Choroid plexus epithelial cell (primary cell): ENCODE data around the gene SPNS1.
A peak's percentile ranks its signal among the peaks of the same experiment; 100 is the strongest.
"Not testable (repeated sequence)": the region's sequence is repeated elsewhere in the genome, so short reads cannot be mapped to it uniquely, and the experiment has no call there.

ENCODE experiments used
- DNase-seq: peaks from one replicate; pipeline ENCODE4 v3.0.0-alpha.2; 2010; ENCODE audit warnings: low read depth
- H3K4me3 ChIP-seq: 2 replicates; pipeline ENCODE4 v1.5.1; 2011; ENCODE audit warnings: low read depth, mild to moderate bottlenecking, control low read depth, low read length, moderate library complexity
- TF ChIP-seq, protein P1 (sequence below): conservative IDR thresholded peaks from 2 replicates; pipeline ENCODE4 v1.5.1; 2011; ENCODE audit warnings: low read depth, mild to moderate bottlenecking, control low read depth, inconsistent platforms, low read length, moderate library complexity

SPNS1 gene, protein sequence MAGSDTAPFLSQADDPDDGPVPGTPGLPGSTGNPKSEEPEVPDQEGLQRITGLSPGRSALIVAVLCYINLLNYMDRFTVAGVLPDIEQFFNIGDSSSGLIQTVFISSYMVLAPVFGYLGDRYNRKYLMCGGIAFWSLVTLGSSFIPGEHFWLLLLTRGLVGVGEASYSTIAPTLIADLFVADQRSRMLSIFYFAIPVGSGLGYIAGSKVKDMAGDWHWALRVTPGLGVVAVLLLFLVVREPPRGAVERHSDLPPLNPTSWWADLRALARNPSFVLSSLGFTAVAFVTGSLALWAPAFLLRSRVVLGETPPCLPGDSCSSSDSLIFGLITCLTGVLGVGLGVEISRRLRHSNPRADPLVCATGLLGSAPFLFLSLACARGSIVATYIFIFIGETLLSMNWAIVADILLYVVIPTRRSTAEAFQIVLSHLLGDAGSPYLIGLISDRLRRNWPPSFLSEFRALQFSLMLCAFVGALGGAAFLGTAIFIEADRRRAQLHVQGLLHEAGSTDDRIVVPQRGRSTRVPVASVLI

DNA sequence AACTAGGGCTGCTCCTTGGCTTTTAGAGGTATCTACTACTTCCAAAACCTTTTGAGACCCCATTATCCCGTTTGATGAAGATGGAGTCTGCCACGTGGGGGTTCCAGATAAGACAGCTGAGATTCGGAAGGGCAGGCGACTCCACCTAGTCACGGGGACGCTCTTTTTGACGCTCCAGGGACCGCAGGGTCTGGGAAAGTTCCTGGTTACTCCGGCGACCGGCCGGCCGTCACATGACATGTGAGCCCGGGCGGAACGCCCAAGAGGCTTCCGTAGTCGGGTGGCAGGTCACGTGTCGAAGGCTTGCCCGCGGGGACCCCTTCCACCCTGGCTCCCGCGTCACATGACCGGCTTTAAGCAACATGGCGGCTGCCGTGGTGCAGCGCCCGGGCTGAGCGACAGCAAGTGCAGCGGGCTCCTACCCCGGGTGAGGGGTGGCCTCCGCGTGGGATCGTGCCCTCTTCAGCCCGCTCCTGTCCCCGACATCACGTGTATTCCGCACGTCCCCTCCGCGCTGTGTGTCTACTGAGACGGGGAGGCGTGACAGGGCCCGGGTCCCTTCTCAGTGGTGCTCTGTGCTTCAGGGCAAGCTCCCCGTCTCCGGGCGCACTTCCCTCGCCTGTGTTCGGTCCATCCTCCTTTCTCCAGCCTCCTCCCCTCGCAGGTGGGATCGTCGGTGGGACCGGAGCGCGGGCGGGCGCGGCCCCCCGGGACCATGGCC lies at the start of gene SPNS1:
Gene SPNS1 (plus strand): TSS at position 342 of the 721 bp plus-strand sequence. CDS start 374 bp downstream, at position 716.
- DNase-seq: peak; percentile 98
- peak within 1 kb of the TSS; percentile 99 for H3K4me3 ChIP-seq
- TF ChIP-seq, protein P1, sequence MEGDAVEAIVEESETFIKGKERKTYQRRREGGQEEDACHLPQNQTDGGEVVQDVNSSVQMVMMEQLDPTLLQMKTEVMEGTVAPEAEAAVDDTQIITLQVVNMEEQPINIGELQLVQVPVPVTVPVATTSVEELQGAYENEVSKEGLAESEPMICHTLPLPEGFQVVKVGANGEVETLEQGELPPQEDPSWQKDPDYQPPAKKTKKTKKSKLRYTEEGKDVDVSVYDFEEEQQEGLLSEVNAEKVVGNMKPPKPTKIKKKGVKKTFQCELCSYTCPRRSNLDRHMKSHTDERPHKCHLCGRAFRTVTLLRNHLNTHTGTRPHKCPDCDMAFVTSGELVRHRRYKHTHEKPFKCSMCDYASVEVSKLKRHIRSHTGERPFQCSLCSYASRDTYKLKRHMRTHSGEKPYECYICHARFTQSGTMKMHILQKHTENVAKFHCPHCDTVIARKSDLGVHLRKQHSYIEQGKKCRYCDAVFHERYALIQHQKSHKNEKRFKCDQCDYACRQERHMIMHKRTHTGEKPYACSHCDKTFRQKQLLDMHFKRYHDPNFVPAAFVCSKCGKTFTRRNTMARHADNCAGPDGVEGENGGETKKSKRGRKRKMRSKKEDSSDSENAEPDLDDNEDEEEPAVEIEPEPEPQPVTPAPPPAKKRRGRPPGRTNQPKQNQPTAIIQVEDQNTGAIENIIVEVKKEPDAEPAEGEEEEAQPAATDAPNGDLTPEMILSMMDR: no peak

DNA sequence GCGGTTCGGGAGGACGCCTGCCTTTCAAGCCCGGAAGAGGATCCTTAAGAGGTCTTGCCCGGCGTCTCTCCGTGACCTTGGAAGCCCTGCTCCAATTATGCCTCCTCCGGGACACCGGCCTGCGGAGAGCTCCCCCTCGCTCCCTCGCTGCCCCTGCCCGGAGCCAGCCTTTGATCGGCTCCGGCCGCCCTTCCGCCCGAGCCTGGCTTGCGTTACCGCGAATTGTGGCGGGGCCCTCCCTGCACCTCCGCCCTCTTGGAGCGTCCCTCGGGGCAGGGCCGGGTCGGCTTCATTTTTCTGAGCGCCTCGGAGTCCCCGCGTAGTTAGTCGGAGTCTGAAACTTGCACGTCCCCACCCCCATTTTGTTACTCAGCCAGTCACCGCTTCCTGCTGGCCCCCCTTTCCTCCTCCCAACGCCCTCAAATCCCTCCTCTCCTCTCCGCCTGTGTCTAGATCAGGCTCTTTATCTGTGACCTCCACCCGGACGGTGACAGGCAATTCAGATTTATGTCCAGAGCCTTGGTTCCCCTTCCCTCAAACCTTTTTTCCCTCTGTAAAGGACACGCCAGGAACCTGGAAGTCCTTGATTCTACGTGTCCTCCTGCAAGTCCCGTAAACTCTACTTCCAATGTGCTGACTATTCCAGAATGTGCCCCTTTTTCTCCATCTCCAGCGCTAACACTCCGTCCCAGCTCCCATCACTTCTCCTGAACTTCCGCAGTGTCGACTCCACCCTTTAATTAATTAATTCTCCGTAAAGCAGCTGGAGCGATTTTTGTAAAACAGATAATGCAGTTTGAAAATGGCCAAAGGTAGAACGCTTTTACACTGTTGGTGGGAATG lies 49.0 kb upstream of the SPNS1 start:
- TF ChIP-seq, protein P1: no peak
- H3K4me3 ChIP-seq: peak overlapping the region; percentile 89
- peak; percentile 69 for DNase-seq

DNA sequence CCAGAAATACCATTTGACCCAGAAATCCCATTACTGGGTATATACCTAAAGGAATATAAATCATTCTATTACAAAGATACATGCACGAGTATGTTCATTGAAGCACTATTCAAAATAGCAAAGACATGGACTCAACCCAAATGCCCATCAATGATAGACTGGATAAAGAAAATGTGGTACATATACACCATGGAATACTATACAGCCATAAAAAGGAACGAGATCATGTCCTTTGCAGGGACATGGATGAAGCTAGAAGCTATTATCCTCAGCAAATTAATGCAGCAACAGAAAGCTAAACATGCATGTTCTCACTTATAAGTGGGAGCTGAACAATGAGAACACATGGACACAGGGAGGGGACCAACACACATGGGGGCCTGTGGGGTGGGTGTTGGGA lies 48.3 kb upstream of the SPNS1 start:
- not testable (repeated sequence) for H3K4me3 ChIP-seq, DNase-seq

DNA sequence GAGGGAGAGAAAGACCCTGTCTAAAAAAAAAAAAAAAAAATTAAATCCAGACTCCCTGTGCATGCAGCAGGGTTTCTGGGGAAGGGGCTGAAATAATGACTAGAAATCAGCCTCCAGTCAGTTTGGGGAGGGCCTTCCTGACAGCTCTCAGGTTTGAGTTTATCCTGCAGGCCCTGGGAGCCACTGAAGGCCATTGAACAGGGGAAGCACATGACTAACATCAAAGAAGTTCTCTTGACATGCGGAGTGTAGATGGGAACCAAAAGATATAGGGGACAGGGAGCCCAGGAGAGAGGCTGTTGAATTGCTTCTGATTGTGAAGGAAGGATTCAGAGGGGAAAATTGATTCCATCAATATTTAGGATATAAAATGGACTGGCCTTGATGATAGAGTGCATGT lies 46.8 kb upstream of the SPNS1 start:
- TF ChIP-seq, protein P1: no peak
- no peak overlapping the region for H3K4me3 ChIP-seq
- DNase-seq: no peak

DNA sequence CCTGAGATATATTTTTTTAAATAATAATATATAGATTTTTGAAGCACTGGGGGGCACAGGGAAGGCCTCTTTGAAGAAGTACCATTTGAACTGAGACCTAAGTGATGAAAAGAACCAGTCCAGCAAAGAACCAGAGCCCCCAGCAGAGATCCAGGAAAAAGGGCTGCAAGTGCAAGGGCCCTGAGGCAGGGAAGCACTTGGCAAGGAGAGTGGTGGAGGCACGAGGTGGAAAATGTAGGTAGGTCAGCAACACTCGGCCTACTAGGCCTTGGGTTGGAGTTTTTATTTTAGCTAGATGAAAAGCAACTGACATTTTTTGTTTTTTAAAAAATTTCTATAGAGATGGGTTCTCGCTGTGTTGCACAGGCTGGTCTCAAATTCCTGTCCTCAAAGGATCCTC lies 44.4 kb upstream of the SPNS1 start:
- TF ChIP-seq, protein P1: no peak
- no peak overlapping the region for H3K4me3 ChIP-seq

DNA sequence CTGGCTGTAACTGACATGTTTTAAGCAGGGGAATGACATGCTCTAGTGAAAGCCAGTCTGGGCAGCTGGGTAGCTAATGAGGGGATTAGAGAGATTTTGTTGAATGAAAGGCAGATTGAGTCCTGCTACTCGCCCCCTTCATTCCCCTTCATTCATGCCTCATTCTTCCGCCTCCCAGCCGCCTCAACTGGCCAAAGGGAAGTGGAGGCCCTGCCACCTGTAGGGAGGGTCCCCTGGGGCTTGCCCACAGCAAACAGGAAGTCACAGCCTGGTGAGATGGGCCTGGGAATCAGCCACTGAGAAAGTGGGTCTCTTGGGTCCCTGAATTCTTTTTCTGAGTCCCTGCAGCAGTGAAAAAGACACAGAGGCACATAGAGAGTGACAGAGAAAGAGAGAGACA lies 43.9 kb upstream of the SPNS1 start:
- no peak overlapping the region for H3K4me3 ChIP-seq
- TF ChIP-seq, protein P1: no peak
- no peak for DNase-seq

More for the DNA sequence above, 44.4 kb upstream of the SPNS1 start:
- no peak for DNase-seq
